ENCODE results near the gene CTU1. TPM values are rescaled to one million over a fixed set of nuclear protein-coding genes. Genes with fewer than 3 reads are reported as not detected.

CTU1 gene
- polyA plus RNA-seq, 1 experiment = 3.3 TPM

- Histone ChIP-seq H3K27me3 (ENCODE audit: control insufficient read depth, insufficient read depth, low read length) (no peaks in the 10 kb centered on the region), H3K36me3 (ENCODE audit: control insufficient read depth, insufficient read depth, low read length) (no peaks in the 10 kb centered on the region), H3K4me3 (ENCODE audit: low read depth, low read length) (no peak overlapping the region)
- ChIA-PET POLR2A (no interaction called here), CTCF (interaction anchor here (0.8 kb wide), 1 partner anchor 13 kb away, joined by 3 read pairs; no protein-coding TSS in a partner anchor)
- no peak for DNase-seq (ENCODE audit: low read depth)
- TF ChIP-seq CTCF (IDR thresholded peaks at IDR 0.05; ENCODE audit: insufficient read depth, low read depth, low read length) = no peak
Measured at GRCh38 chr19:51083783-51084182, 24.4 kb downstream of the CTU1 start.

GRCh38 chr19:51083181-51083580, 25.0 kb downstream of the CTU1 start:
- POLR2A ChIA-PET = no interaction called here
- no peak overlapping the region for H3K4me3 ChIP-seq (ENCODE audit: low read depth, low read length)
- H3K36me3 ChIP-seq (ENCODE audit: control insufficient read depth, insufficient read depth, low read length) = no peaks in the 10 kb centered on the region
- CTCF ChIA-PET = no interaction called here
- DNase-seq (ENCODE audit: low read depth) = no peak
- no peaks in the 10 kb centered on the region for H3K27me3 ChIP-seq (ENCODE audit: control insufficient read depth, insufficient read depth, low read length)
- no peak for TF ChIP-seq CTCF (IDR thresholded peaks at IDR 0.05; ENCODE audit: insufficient read depth, low read depth, low read length)

GRCh38 chr19:51082611-51083010, 25.6 kb downstream of the CTU1 start, which contains the start of gene KLK14:
Gene KLK14 (minus strand): TSS chr19:51082887. CDS start chr19:51082614, 273 bp downstream.
- H3K4me3 ChIP-seq (ENCODE audit: low read depth, low read length) = no peak within 1 kb of the TSS

GRCh38 chr19:51081476-51081875, 26.7 kb downstream of the CTU1 start:
- Histone ChIP-seq H3K27me3 (ENCODE audit: control insufficient read depth, insufficient read depth, low read length) (no peaks in the 10 kb centered on the region), H3K36me3 (ENCODE audit: control insufficient read depth, insufficient read depth, low read length) (no peaks in the 10 kb centered on the region), H3K4me3 (ENCODE audit: low read depth, low read length) (no peak overlapping the region)
- DNase-seq (ENCODE audit: low read depth) = no peak
- ChIA-PET CTCF (interaction anchor here (0.9 kb wide), 1 partner anchor 77 kb away, joined by 3 read pairs; no protein-coding TSS in a partner anchor), POLR2A (no interaction called here)
- no peak for TF ChIP-seq CTCF (IDR thresholded peaks at IDR 0.05; ENCODE audit: insufficient read depth, low read depth, low read length)

More at GRCh38 chr19:51082611-51083010, 25.6 kb downstream of the CTU1 start, which contains the start of gene KLK14:
- DNase-seq (ENCODE audit: low read depth) = no peak
- CTCF ChIA-PET = no interaction called here
- Histone ChIP-seq H3K27me3 (ENCODE audit: control insufficient read depth, insufficient read depth, low read length) (no peaks in the 10 kb centered on the region), H3K36me3 (ENCODE audit: control insufficient read depth, insufficient read depth, low read length) (no peaks in the 10 kb centered on the region)
- POLR2A ChIA-PET = no interaction called here
- TF ChIP-seq CTCF (IDR thresholded peaks at IDR 0.05; ENCODE audit: insufficient read depth, low read depth, low read length) = no peak

- ChIA-PET CTCF (interaction anchor here (0.6 kb wide), 1 partner anchor 17 kb away, joined by 3 read pairs; no protein-coding TSS in a partner anchor), POLR2A (no interaction called here)
- Histone ChIP-seq H3K4me3 (ENCODE audit: low read depth, low read length) (no peak overlapping the region), H3K27me3 (ENCODE audit: control insufficient read depth, insufficient read depth, low read length) (no peaks in the 10 kb centered on the region), H3K36me3 (ENCODE audit: control insufficient read depth, insufficient read depth, low read length) (no peaks in the 10 kb centered on the region)
- no peak for TF ChIP-seq CTCF (IDR thresholded peaks at IDR 0.05; ENCODE audit: insufficient read depth, low read depth, low read length)
- DNase-seq (ENCODE audit: low read depth) = no peak
Measured at GRCh38 chr19:51079481-51080110, 28.6 kb downstream of the CTU1 start.
